ENCODE data around the gene EIF3M.
"Not testable (repeated sequence)": the region's sequence is repeated elsewhere in the genome, so short reads cannot be mapped to it uniquely, and the experiment has no call there.

Gene EIF3M

GRCh38 chr11:32602657-32603415, 19.2 kb downstream of the EIF3M start:
- no peak overlapping the region for H3K4me3 ChIP-seq (ENCODE audit: low read depth, low read length)
- POLR2A ChIA-PET = no interaction called here
- no peak for TF ChIP-seq CTCF (IDR thresholded peaks at IDR 0.05; ENCODE audit: insufficient read depth, low read length, missing control alignments)
- no peak for DNase-seq (ENCODE audit: low read depth, low spot score)
- CTCF ChIA-PET = no interaction called here

- ChIA-PET POLR2A (no interaction called here), CTCF (no interaction called here)
- H3K4me3 ChIP-seq (ENCODE audit: low read depth, low read length) = no peak overlapping the region
- DNase-seq (ENCODE audit: low read depth, low spot score) = no peak
- TF ChIP-seq CTCF (IDR thresholded peaks at IDR 0.05; ENCODE audit: insufficient read depth, low read length, missing control alignments) = no peak
Measured at GRCh38 chr11:32606220-32606619, 22.6 kb downstream of the EIF3M start.

GRCh38 chr11:32608826-32609225, 25.2 kb downstream of the EIF3M start:
- POLR2A ChIA-PET; DNase-seq (ENCODE audit: low read depth, low spot score); CTCF ChIA-PET; H3K4me3 ChIP-seq (ENCODE audit: low read depth, low read length): not testable (repeated sequence)

GRCh38 chr11:32610797-32611352, 27.2 kb downstream of the EIF3M start:
- DNase-seq (ENCODE audit: low read depth, low spot score) = no peak
- ChIA-PET CTCF (no interaction called here), POLR2A (no interaction called here)
- H3K4me3 ChIP-seq (ENCODE audit: low read depth, low read length) = no peak overlapping the region
- TF ChIP-seq CTCF (IDR thresholded peaks at IDR 0.05; ENCODE audit: insufficient read depth, low read length, missing control alignments) = no peak

- no peak overlapping the region for H3K4me3 ChIP-seq (ENCODE audit: low read depth, low read length)
- no peak for DNase-seq (ENCODE audit: low read depth, low spot score)
- no peak for TF ChIP-seq CTCF (IDR thresholded peaks at IDR 0.05; ENCODE audit: insufficient read depth, low read length, missing control alignments)
- ChIA-PET CTCF (no interaction called here), POLR2A (no interaction called here)
Measured at GRCh38 chr11:32613500-32614151, 30.0 kb downstream of the EIF3M start.

- CTCF ChIA-PET = interaction anchor here (0.5 to 1.4 kb wide), 2 partner anchors 291 to 1111 kb away, joined by 3 to 8 read pairs; no protein-coding TSS in a partner anchor
- no peak for DNase-seq (ENCODE audit: low read depth, low spot score)
Measured at GRCh38 chr11:32615422-32615821, 31.8 kb downstream of the EIF3M start.

More at GRCh38 chr11:32615422-32615821, 31.8 kb downstream of the EIF3M start:
- POLR2A ChIA-PET = no interaction called here
- no peak overlapping the region for H3K4me3 ChIP-seq (ENCODE audit: low read depth, low read length)
- TF ChIP-seq CTCF (IDR thresholded peaks at IDR 0.05; ENCODE audit: insufficient read depth, low read length, missing control alignments) = no peak

All from AG04449 (cell line).